Measurements from ENCODE around the gene SLC13A4. TPM values are rescaled to one million over a fixed set of nuclear protein-coding genes. Genes with fewer than 3 reads are reported as not detected.

The SLC13A4 gene
- total RNA-seq, 1 experiment from 2014 or later = not detected

DNA sequence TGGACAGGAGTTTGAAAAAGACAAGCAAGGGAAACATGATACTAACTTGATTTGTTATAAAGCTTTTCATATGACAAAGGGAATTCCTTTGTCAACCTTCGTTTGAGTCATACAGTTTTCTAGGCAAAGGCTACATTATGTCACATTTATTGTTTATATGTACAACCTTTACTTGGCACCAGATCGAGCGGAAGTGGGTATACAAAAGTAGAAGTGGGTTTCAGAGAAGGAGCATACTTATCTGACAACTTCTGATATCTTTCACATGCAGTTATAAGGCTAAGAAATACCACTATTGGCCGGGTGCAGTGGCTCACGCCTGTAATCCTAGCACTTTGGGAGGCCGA, 54.7 kb downstream of the SLC13A4 start:
- BruUV-seq (replicated peaks) = no TSS peak
- TF ChIP-seq POLR2AphosphoS5 (IDR thresholded peaks at IDR 0.05; ENCODE audit: low read depth, low read length) (no peak), TCF7L2 (IDR thresholded peaks at IDR 0.05; ENCODE audit: low read depth, low read length) (no peak), SIN3A (IDR thresholded peaks at IDR 0.05; ENCODE audit: borderline replicate concordance, insufficient read depth, low read depth, low read length) (no peak)
- TF ChIP-seq, protein P1, sequence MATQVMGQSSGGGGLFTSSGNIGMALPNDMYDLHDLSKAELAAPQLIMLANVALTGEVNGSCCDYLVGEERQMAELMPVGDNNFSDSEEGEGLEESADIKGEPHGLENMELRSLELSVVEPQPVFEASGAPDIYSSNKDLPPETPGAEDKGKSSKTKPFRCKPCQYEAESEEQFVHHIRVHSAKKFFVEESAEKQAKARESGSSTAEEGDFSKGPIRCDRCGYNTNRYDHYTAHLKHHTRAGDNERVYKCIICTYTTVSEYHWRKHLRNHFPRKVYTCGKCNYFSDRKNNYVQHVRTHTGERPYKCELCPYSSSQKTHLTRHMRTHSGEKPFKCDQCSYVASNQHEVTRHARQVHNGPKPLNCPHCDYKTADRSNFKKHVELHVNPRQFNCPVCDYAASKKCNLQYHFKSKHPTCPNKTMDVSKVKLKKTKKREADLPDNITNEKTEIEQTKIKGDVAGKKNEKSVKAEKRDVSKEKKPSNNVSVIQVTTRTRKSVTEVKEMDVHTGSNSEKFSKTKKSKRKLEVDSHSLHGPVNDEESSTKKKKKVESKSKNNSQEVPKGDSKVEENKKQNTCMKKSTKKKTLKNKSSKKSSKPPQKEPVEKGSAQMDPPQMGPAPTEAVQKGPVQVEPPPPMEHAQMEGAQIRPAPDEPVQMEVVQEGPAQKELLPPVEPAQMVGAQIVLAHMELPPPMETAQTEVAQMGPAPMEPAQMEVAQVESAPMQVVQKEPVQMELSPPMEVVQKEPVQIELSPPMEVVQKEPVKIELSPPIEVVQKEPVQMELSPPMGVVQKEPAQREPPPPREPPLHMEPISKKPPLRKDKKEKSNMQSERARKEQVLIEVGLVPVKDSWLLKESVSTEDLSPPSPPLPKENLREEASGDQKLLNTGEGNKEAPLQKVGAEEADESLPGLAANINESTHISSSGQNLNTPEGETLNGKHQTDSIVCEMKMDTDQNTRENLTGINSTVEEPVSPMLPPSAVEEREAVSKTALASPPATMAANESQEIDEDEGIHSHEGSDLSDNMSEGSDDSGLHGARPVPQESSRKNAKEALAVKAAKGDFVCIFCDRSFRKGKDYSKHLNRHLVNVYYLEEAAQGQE (IDR thresholded peaks at IDR 0.05; ENCODE audit: insufficient read depth in 1 of 2, low read depth in 2 of 2, low read length in 1 of 2) = no peak
- TF ChIP-seq, protein P2, sequence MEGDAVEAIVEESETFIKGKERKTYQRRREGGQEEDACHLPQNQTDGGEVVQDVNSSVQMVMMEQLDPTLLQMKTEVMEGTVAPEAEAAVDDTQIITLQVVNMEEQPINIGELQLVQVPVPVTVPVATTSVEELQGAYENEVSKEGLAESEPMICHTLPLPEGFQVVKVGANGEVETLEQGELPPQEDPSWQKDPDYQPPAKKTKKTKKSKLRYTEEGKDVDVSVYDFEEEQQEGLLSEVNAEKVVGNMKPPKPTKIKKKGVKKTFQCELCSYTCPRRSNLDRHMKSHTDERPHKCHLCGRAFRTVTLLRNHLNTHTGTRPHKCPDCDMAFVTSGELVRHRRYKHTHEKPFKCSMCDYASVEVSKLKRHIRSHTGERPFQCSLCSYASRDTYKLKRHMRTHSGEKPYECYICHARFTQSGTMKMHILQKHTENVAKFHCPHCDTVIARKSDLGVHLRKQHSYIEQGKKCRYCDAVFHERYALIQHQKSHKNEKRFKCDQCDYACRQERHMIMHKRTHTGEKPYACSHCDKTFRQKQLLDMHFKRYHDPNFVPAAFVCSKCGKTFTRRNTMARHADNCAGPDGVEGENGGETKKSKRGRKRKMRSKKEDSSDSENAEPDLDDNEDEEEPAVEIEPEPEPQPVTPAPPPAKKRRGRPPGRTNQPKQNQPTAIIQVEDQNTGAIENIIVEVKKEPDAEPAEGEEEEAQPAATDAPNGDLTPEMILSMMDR (IDR thresholded peaks at IDR 0.05) = no peak
- no peak overlapping the region for H3K4me3 ChIP-seq (ENCODE audit: low read depth in 2 of 2, low read length in 2 of 2)
- peaks cover 8% of the 10 kb centered on the region for H3K36me3 ChIP-seq (ENCODE audit: control insufficient read depth, insufficient read depth, low read length)
- H3K27ac ChIP-seq (ENCODE audit: low read length) = no peak overlapping the region
- H3K9me3 ChIP-seq (ENCODE audit: control insufficient read depth, insufficient read depth, low read depth, low read length) = no peaks in the 10 kb centered on the region
- H3K4me1 ChIP-seq (ENCODE audit: control insufficient read depth, insufficient read depth, low read length) = peaks cover 3% of the 10 kb centered on the region; the same call in 1 of the 2 replicates
- POLR2A ChIA-PET = no interaction called here
- in situ Hi-C loops (cut with HindIII; ENCODE audit: low pct_unique_long_range_greater_than_20kb, low sequenced_read_pairs) (no loop called here), intact Hi-C loops (cut with micrococcal nuclease; ENCODE audit: unreplicated experiment) (loop anchor here (2.0 to 5.0 kb wide), 2 partner anchors 124 to 335 kb away; no protein-coding TSS in a partner anchor)
- CTCF ChIA-PET = interaction anchor here (0.6 to 0.9 kb wide), 2 partner anchors 122 to 124 kb away, joined by 3 to 7 read pairs; no protein-coding TSS in a partner anchor
- H3K27me3 ChIP-seq (ENCODE audit: control insufficient read depth, insufficient read depth, low read length) = no peaks in the 10 kb centered on the region
- no peak for DNase-seq (ENCODE audit: low read depth, low spot score)
- ATAC-seq = no peak

DNA sequence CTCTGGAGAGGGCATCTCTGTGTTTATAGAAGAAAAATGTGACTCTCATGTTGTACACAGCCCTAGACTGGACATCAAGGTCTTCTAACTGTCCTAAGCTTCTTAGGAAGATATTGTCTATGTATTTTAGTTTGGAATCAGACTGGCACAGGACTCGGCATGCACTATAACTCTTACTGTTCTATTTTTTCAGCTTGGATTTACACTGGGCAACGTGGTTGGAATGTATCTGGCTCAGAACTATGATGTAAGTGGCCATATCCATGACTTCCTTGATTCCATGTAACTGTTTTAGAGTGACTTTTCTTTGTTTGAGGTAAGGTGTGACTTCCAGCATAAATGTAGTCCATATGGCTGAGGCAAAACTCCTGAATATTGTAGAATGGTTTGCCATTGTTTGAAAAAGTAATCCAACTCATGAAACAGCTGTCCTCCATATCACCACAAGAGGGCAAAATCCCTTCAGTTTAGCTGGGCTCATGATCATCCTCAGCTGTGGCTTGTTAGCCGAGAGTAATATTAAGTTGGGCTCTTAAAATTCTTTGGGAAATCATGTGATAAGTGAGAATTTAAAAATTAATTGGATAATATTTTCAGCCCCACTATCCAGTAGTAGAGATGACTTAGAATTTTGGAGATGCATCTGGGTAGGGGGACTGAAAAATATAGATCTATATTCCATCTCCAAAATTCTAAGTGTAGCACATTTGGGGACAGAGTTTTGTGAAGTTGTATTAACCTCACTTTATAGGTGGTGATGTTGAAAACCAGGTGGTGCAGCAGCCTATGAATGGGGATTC, 55.2 kb downstream of the SLC13A4 start:
- H3K27ac ChIP-seq (ENCODE audit: low read length) = no peak overlapping the region
- intact Hi-C loops (cut with micrococcal nuclease; ENCODE audit: unreplicated experiment) = loop anchor here (2.0 to 5.0 kb wide), 2 partner anchors 125 to 336 kb away; no protein-coding TSS in a partner anchor
- TF ChIP-seq, protein P2 (IDR thresholded peaks at IDR 0.05) = peak; percentile 80
- TF ChIP-seq, protein P1 (IDR thresholded peaks at IDR 0.05; ENCODE audit: insufficient read depth in 1 of 2, low read depth in 2 of 2, low read length in 1 of 2) = no peak
- TF ChIP-seq POLR2AphosphoS5 (IDR thresholded peaks at IDR 0.05; ENCODE audit: low read depth, low read length) (no peak), SIN3A (IDR thresholded peaks at IDR 0.05; ENCODE audit: borderline replicate concordance, insufficient read depth, low read depth, low read length) (no peak), TCF7L2 (IDR thresholded peaks at IDR 0.05; ENCODE audit: low read depth, low read length) (no peak)
- ChIA-PET POLR2A (no interaction called here), CTCF (interaction anchor here (0.9 to 1.3 kb wide), 2 partner anchors 125 to 399 kb away, joined by 3 to 7 read pairs; no protein-coding TSS in a partner anchor)
- no peak overlapping the region for H3K4me3 ChIP-seq (ENCODE audit: low read depth in 2 of 2, low read length in 2 of 2)
- BruUV-seq (replicated peaks) = no TSS peak
- H3K27me3 ChIP-seq (ENCODE audit: control insufficient read depth, insufficient read depth, low read length) = no peaks in the 10 kb centered on the region
- DNase-seq (ENCODE audit: low read depth, low spot score) (no peak), ATAC-seq (peak; percentile 90)
- H3K36me3 ChIP-seq (ENCODE audit: control insufficient read depth, insufficient read depth, low read length) = peaks cover 8% of the 10 kb centered on the region
- H3K9me3 ChIP-seq (ENCODE audit: control insufficient read depth, insufficient read depth, low read depth, low read length) = no peaks in the 10 kb centered on the region
- in situ Hi-C loops (cut with HindIII; ENCODE audit: low pct_unique_long_range_greater_than_20kb, low sequenced_read_pairs) = no loop called here
- peaks cover 3% of the 10 kb centered on the region; the same call in 1 of the 2 replicates for H3K4me1 ChIP-seq (ENCODE audit: control insufficient read depth, insufficient read depth, low read length)
